GM12891 (cell line): ENCODE measurements around the gene BAIAP2.

ENCODE experiments used
- POLR2A ChIP-seq: IDR thresholded peaks from 2 replicates; pipeline ENCODE4 v1.6.1; 2011; ENCODE audit warnings: low read depth, low read length, control low read depth
- POLR2AphosphoS5 ChIP-seq: IDR thresholded peaks from 2 replicates; pipeline ENCODE4 v1.6.1; 2011; ENCODE audit warnings: low read depth, low read length, control low read depth
- POU2F2 ChIP-seq: IDR thresholded peaks from 2 replicates; pipeline ENCODE4 v1.6.1; 2011; ENCODE audit warnings: low read depth, mild to moderate bottlenecking, control low read depth, low read length, moderate library complexity
- SPI1 ChIP-seq: IDR thresholded peaks from 2 replicates; pipeline ENCODE4 v1.6.1; 2011; ENCODE audit warnings: low read depth, low read length, control low read depth
- TAF1 ChIP-seq: IDR thresholded peaks from 2 replicates; pipeline ENCODE4 v1.6.1; 2011; ENCODE audit warnings: low read depth, low read length, control low read depth

GRCh38 chr17:81020767-81021497 is 14.0 kb upstream of the BAIAP2 start:
- no peak for TF ChIP-seq TAF1
- TF ChIP-seq POLR2AphosphoS5, result no peak
- TF ChIP-seq POLR2A, result no peak
- no peak for TF ChIP-seq SPI1
- no peak for TF ChIP-seq POU2F2
